Measurements from ENCODE around the gene GLI2. TPM values are rescaled to one million over a fixed set of nuclear protein-coding genes. Genes with fewer than 3 reads are reported as not detected.

The GLI2 gene
- total and polyA plus RNA-seq, 2 experiments from 2014 or later, result 2.0 to 13.8 TPM

GRCh38 chr2:120691410-120691809 lies 44.3 kb upstream of the GLI2 start:
- no peak for TF ChIP-seq CTCF (IDR thresholded peaks at IDR 0.05; ENCODE audit: low read depth, low read length)
- Histone ChIP-seq H3K4me3 (no peak overlapping the region), H3K27ac (no peak overlapping the region), H3K27me3 (peaks cover 6% of the 10 kb centered on the region), H3K9me3 (ENCODE audit: low read depth) (no peaks in the 10 kb centered on the region), H3K4me1 (ENCODE audit: low read depth) (no peaks in the 10 kb centered on the region), H3K36me3 (no peaks in the 10 kb centered on the region)
- DNase-seq (ENCODE audit: low read depth in 1 of 2, low spot score in 1 of 2), result no peak

- no peak for TF ChIP-seq CTCF (IDR thresholded peaks at IDR 0.05; ENCODE audit: low read depth, low read length)
- H3K36me3 ChIP-seq, result no peaks in the 10 kb centered on the region
- no peak for DNase-seq (ENCODE audit: low read depth in 1 of 2, low spot score in 1 of 2)
- H3K9me3 ChIP-seq (ENCODE audit: low read depth), result no peaks in the 10 kb centered on the region
- peaks cover 6% of the 10 kb centered on the region for H3K27me3 ChIP-seq
- H3K27ac ChIP-seq, result no peak overlapping the region
- no peaks in the 10 kb centered on the region for H3K4me1 ChIP-seq (ENCODE audit: low read depth)
- no peak overlapping the region for H3K4me3 ChIP-seq
These were observed 43.0 kb upstream of the GLI2 start for GRCh38 chr2:120692691-120693090.

- TF ChIP-seq CTCF (IDR thresholded peaks at IDR 0.05; ENCODE audit: low read depth, low read length), result no peak
- no peak for DNase-seq (ENCODE audit: low read depth in 1 of 2, low spot score in 1 of 2)
- no peaks in the 10 kb centered on the region for H3K36me3 ChIP-seq
These were observed 42.5 kb upstream of the GLI2 start for GRCh38 chr2:120693121-120693520.

GRCh38 chr2:120694034-120694433 lies 41.6 kb upstream of the GLI2 start:
- Histone ChIP-seq H3K4me3 (no peak overlapping the region), H3K9me3 (ENCODE audit: low read depth) (no peaks in the 10 kb centered on the region), H3K4me1 (ENCODE audit: low read depth) (no peaks in the 10 kb centered on the region), H3K27ac (no peak overlapping the region), H3K27me3 (peaks cover 6% of the 10 kb centered on the region), H3K36me3 (no peaks in the 10 kb centered on the region)
- TF ChIP-seq CTCF (IDR thresholded peaks at IDR 0.05; ENCODE audit: low read depth, low read length), result no peak
- DNase-seq (ENCODE audit: low read depth in 1 of 2, low spot score in 1 of 2), result no peak

More at GRCh38 chr2:120693121-120693520, 42.5 kb upstream of the GLI2 start:
- Histone ChIP-seq H3K4me1 (ENCODE audit: low read depth) (no peaks in the 10 kb centered on the region), H3K27ac (no peak overlapping the region), H3K4me3 (no peak overlapping the region), H3K27me3 (peaks cover 6% of the 10 kb centered on the region), H3K9me3 (ENCODE audit: low read depth) (no peaks in the 10 kb centered on the region)

GRCh38 chr2:120697471-120697870 lies 38.2 kb upstream of the GLI2 start:
- Histone ChIP-seq H3K27me3 (peaks cover 6% of the 10 kb centered on the region), H3K36me3 (no peaks in the 10 kb centered on the region), H3K27ac (no peak overlapping the region), H3K4me3 (no peak overlapping the region), H3K9me3 (ENCODE audit: low read depth) (no peaks in the 10 kb centered on the region), H3K4me1 (ENCODE audit: low read depth) (no peaks in the 10 kb centered on the region)
- TF ChIP-seq CTCF (IDR thresholded peaks at IDR 0.05; ENCODE audit: low read depth, low read length), result no peak
- no peak for DNase-seq (ENCODE audit: low read depth in 1 of 2, low spot score in 1 of 2)

GRCh38 chr2:120699292-120699691 lies 36.4 kb upstream of the GLI2 start:
- H3K27ac ChIP-seq, result no peak overlapping the region
- H3K9me3 ChIP-seq (ENCODE audit: low read depth), result no peaks in the 10 kb centered on the region
- H3K27me3 ChIP-seq, result peaks cover 3% of the 10 kb centered on the region
- no peak for TF ChIP-seq CTCF (IDR thresholded peaks at IDR 0.05; ENCODE audit: low read depth, low read length)
- H3K4me1 ChIP-seq (ENCODE audit: low read depth), result no peaks in the 10 kb centered on the region
- no peaks in the 10 kb centered on the region for H3K36me3 ChIP-seq
- no peak for DNase-seq (ENCODE audit: low read depth in 1 of 2, low spot score in 1 of 2)
- H3K4me3 ChIP-seq, result no peak overlapping the region

All from cardiac muscle cell (in vitro differentiated cells and primary cell).